Gastrocnemius medialis (tissue), 4 donors: ENCODE results near the gene BMERB1.

Experiments
- POLR2A ChIP-seq, 2 donors: fragments of 450-650 bp; IDR thresholded peaks; one replicate each; pipeline ENCODE4 v1.6.1; 2017; ENCODE audit warnings: antibody characterized with exemption in 2 of 2, mild to moderate bottlenecking in 2 of 2, moderate library complexity in 2 of 2
- TF ChIP-seq, protein P1 (sequence below), 5 experiments: fragments of 450-650 bp in 3 of 5; fragments of 200-600 bp in 2 of 5; sonication (generic) in 2 of 5; IDR thresholded peaks in 4 of 5; conservative IDR thresholded peaks in 1 of 5; 1 replicate in 4 of 5; 2 replicates in 1 of 5; pipeline ENCODE4 v1.5.1; 2016 to 2019; ENCODE audit warnings: antibody characterized with exemption in 5 of 5, mild to moderate bottlenecking in 3 of 5, moderate library complexity in 3 of 5

DNA sequence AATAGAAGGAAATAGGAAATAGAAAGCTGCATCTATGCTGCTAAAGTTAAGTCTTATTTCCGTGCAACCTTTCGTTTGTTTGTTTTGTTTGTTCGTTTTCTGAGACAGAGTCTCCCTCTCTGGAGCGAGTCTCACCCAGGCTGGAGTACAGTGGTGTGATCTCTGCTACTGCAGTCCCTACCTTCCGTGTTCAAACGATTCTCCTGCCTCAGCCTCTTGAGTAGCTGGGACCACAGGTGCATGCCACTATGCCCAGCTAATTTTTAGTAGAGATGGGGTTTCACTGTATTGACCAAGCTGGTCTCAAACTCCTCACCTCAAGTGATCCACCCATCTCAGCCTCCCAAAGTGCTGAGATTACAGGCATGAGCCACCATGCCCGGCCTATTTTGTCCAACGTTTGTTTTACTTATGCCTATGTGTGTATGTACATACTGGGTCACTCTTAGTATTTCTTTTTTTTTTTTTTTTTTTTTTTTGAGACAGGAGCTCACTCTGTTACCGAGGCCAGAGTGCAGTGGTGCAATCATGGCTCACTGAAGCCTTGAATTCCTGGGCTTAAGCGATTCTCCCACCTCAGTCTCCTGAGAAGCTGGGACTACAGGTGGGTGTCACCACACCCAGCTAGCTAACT lies 16.8 kb downstream of the BMERB1 start:
- TF ChIP-seq, protein P1, sequence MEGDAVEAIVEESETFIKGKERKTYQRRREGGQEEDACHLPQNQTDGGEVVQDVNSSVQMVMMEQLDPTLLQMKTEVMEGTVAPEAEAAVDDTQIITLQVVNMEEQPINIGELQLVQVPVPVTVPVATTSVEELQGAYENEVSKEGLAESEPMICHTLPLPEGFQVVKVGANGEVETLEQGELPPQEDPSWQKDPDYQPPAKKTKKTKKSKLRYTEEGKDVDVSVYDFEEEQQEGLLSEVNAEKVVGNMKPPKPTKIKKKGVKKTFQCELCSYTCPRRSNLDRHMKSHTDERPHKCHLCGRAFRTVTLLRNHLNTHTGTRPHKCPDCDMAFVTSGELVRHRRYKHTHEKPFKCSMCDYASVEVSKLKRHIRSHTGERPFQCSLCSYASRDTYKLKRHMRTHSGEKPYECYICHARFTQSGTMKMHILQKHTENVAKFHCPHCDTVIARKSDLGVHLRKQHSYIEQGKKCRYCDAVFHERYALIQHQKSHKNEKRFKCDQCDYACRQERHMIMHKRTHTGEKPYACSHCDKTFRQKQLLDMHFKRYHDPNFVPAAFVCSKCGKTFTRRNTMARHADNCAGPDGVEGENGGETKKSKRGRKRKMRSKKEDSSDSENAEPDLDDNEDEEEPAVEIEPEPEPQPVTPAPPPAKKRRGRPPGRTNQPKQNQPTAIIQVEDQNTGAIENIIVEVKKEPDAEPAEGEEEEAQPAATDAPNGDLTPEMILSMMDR (IDR thresholded peaks at IDR 0.05 in 4 of 5, conservative IDR thresholded peaks at IDR 0.05 in 1 of 5): no peak
- no peak for TF ChIP-seq POLR2A (IDR thresholded peaks at IDR 0.05)
